ENCODE results near the gene LAMA5. TPM values are rescaled to one million over a fixed set of nuclear protein-coding genes. Genes with fewer than 3 reads are reported as not detected.

The LAMA5 gene
- polyA plus RNA-seq, 1 of the 3 experiments (the other 2 are of a cell fraction): 27.2 TPM

DNA sequence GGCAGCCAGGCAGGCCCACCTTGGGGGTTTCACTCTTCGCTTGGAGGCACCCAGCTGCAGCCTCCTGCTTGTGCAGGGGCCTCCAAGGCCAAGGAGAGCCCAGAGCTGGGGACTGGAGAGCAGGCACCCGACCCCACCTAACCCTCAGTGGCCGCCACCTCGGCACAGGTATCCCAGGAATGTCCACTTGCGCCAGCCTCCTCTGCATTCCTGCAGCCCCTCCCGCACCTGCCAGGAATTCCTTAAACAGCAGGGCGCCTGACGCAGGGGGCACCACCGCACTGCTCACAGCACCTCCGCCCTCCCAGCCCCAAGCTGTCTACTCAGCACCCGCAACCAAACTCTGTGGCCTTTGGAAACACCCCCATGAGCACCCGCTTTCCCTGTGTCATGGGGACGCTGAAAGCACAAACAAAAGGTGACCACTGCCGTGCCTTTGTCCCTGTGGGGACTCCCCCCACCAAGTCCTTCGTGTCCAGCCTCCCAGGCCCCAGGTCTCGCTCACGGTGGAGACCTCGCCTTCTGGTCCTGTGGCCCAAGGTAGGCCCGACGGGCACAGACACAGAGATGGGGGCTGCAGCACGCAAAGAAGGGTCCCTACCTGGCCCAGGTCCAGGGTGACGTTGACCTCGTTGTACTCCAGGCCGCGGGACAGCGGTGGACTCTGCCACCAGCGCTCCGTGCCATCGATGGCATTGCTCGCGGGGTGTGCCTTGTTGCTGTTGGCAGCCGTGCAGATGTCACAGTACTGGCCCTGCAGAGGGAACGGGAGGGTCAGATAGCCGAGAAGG lies 5.1 kb downstream of the LAMA5 start (continued):
- TF ChIP-seq SMC3 (IDR thresholded peaks at IDR 0.05; ENCODE audit: low read depth, low read length): no peak
- no peak for TF ChIP-seq SIN3A (IDR thresholded peaks at IDR 0.05; ENCODE audit: borderline replicate concordance, low read depth, low read length)

DNA sequence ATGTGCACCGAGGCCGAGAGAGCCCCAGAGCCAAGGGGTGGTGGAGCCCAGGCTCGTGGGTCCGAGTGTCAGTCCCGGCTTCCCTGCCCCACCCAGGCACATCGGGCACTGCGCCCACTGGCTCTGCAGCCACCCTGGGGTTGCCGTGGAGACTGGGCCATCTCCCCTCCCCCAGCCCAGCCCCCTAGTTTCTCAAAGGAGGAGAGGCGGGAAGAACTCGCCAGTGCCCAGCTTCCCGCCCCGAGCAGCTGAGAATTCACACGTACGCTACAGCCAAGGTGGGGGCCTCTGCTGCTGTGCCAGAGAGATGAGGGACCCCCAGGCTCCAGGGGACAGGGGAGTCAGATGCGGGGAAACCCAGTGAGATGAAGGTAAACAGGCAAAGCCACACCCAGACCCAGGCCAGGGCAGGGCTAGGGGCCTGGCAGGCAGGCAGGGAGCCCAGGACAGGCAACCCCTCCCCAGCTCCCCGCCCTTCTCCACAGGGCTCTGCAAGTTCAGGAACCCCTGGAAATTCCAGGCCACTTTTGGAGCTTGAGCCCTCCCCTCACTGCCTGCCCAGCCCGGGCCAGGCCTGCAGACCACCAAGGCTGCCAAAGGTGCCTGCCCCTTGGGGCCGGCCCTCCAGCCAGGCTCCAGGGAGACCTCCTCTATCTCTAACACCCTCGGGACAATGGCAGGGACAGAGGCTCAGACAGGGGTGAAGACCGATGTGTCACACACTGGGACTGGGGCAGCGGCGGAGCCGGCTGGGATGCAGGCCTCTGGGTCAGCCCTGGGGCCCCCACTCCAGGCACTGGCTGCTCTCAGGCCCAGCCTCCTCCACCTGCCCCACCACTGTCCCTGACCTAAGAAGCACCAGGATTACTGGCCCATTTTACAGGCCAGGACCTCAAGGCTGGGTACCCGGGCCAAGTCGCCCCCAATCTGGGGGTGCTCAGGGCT lies 6.0 kb downstream of the LAMA5 start:
- H3K4me1 ChIP-seq (ENCODE audit: control insufficient read depth in 1 of 2, insufficient read depth in 2 of 2, low read depth in 1 of 2, low read length in 1 of 2): peaks cover 16 to 84% of the 10 kb centered on the region in 2 experiments; a peak in 3 of 4 replicates
- H3K9me3 ChIP-seq: no peaks in the 10 kb centered on the region
- H3K27me3 ChIP-seq (ENCODE audit: insufficient read depth): no peaks in the 10 kb centered on the region
- no peak for DNase-seq
- H4K20me1 ChIP-seq (ENCODE audit: insufficient read depth): peaks cover 38% of the 10 kb centered on the region
- WGBS (ENCODE audit: low lambda C conversion rate): 74% methylated on average over 13 of the region's 25 CpGs
- H3F3A ChIP-seq (replicated peaks; ENCODE audit: insufficient read depth): peaks cover 3% of the 10 kb centered on the region
- H3K36me3 ChIP-seq (replicated peaks in 1 of 2; ENCODE audit: control insufficient read depth in 1 of 2, insufficient read depth in 2 of 2, low read length in 1 of 2): peaks cover 0 to 7% of the 10 kb centered on the region in 2 experiments
- H2AFZ ChIP-seq (ENCODE audit: low read depth): no peak overlapping the region
- H3K27ac ChIP-seq (ENCODE audit: low read depth in 2 of 2, low read length in 1 of 2): no peak overlapping the region; a peak in 1 of 4 replicates
- peaks cover 31% of the 10 kb centered on the region for H3K79me2 ChIP-seq (ENCODE audit: insufficient read depth)
- TF ChIP-seq, protein P1, sequence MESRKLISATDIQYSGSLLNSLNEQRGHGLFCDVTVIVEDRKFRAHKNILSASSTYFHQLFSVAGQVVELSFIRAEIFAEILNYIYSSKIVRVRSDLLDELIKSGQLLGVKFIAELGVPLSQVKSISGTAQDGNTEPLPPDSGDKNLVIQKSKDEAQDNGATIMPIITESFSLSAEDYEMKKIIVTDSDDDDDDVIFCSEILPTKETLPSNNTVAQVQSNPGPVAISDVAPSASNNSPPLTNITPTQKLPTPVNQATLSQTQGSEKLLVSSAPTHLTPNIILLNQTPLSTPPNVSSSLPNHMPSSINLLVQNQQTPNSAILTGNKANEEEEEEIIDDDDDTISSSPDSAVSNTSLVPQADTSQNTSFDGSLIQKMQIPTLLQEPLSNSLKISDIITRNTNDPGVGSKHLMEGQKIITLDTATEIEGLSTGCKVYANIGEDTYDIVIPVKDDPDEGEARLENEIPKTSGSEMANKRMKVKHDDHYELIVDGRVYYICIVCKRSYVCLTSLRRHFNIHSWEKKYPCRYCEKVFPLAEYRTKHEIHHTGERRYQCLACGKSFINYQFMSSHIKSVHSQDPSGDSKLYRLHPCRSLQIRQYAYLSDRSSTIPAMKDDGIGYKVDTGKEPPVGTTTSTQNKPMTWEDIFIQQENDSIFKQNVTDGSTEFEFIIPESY (IDR thresholded peaks at IDR 0.05; ENCODE audit: borderline replicate concordance, low read depth): no peak
- TF ChIP-seq, protein P2, sequence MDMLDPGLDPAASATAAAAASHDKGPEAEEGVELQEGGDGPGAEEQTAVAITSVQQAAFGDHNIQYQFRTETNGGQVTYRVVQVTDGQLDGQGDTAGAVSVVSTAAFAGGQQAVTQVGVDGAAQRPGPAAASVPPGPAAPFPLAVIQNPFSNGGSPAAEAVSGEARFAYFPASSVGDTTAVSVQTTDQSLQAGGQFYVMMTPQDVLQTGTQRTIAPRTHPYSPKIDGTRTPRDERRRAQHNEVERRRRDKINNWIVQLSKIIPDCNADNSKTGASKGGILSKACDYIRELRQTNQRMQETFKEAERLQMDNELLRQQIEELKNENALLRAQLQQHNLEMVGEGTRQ (IDR thresholded peaks at IDR 0.05; ENCODE audit: borderline replicate concordance, low read depth, low read length): no peak
- TF ChIP-seq EZH2phosphoT487 (IDR thresholded peaks at IDR 0.05; ENCODE audit: borderline replicate concordance, low read depth) (no peak), MEF2A (IDR thresholded peaks at IDR 0.05; ENCODE audit: borderline replicate concordance, low read depth) (no peak), POLR2AphosphoS5 (IDR thresholded peaks at IDR 0.05; ENCODE audit: low read depth, low read length) (no peak), ELF1 (IDR thresholded peaks at IDR 0.05) (no peak), EP300 (IDR thresholded peaks at IDR 0.05; ENCODE audit: borderline replicate concordance in 1 of 2, low read depth in 1 of 2, low read length in 1 of 2) (no peak), FOXM1 (IDR thresholded peaks at IDR 0.05; ENCODE audit: low read depth) (no peak), GATA2 (CRISPR knock-in tag; IDR thresholded peaks at IDR 0.05) (no peak), MXI1 (IDR thresholded peaks at IDR 0.05; ENCODE audit: low read depth, low read length) (no peak), NRF1 (IDR thresholded peaks at IDR 0.05; ENCODE audit: low read depth, low read length) (no peak), FOXJ3 (CRISPR knock-in tag; IDR thresholded peaks at IDR 0.05) (no peak), SMC3 (IDR thresholded peaks at IDR 0.05; ENCODE audit: low read depth, low read length) (no peak), RXRA (IDR thresholded peaks at IDR 0.05; ENCODE audit: borderline replicate concordance, low read depth) (no peak)
- TF ChIP-seq, protein P3, sequence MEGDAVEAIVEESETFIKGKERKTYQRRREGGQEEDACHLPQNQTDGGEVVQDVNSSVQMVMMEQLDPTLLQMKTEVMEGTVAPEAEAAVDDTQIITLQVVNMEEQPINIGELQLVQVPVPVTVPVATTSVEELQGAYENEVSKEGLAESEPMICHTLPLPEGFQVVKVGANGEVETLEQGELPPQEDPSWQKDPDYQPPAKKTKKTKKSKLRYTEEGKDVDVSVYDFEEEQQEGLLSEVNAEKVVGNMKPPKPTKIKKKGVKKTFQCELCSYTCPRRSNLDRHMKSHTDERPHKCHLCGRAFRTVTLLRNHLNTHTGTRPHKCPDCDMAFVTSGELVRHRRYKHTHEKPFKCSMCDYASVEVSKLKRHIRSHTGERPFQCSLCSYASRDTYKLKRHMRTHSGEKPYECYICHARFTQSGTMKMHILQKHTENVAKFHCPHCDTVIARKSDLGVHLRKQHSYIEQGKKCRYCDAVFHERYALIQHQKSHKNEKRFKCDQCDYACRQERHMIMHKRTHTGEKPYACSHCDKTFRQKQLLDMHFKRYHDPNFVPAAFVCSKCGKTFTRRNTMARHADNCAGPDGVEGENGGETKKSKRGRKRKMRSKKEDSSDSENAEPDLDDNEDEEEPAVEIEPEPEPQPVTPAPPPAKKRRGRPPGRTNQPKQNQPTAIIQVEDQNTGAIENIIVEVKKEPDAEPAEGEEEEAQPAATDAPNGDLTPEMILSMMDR (IDR thresholded peaks at IDR 0.05): no peak
- TF ChIP-seq, protein P4, sequence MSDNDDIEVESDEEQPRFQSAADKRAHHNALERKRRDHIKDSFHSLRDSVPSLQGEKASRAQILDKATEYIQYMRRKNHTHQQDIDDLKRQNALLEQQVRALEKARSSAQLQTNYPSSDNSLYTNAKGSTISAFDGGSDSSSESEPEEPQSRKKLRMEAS (IDR thresholded peaks at IDR 0.05; ENCODE audit: low read depth): no peak
- H3K4me3 ChIP-seq (ENCODE audit: low read depth in 2 of 2, low read length in 1 of 2): no peak overlapping the region
- no peak overlapping the region for H3K4me2 ChIP-seq
- no peak overlapping the region for H3K9ac ChIP-seq
- H3K9me2 ChIP-seq: no peaks in the 10 kb centered on the region
- ChIA-PET POLR2A (no interaction called here), CTCF (no interaction called here)
